Upper lobe of left lung (tissue), 6 donors: Measurements from ENCODE around the gene VEGFC. TPM values are rescaled to one million over a fixed set of nuclear protein-coding genes. Genes with fewer than 3 reads are reported as not detected.

Experiments used
- ATAC-seq, 2 donors: fragments of 200-7000 bp; cut with Tn5 transposase; one replicate each; pipeline ENCODE4 v1.9.1; 2022; ENCODE audit warnings: mild to moderate bottlenecking in 2 of 2, moderate library complexity in 2 of 2; ENCODE audit not compliant: low FRiP score in 2 of 2
- DNase-seq, 2 donors: peaks; one replicate each; pipeline ENCODE4 v3.0.0-alpha.2; 2019 to 2020
- H3K27ac ChIP-seq, 4 donors: fragments of 200-600 bp; sonication (generic); one replicate each; pipeline ENCODE4 v1.5.1; 2016 to 2019
- H3K27me3 ChIP-seq, 4 donors: fragments of 200-600 bp; sonication (generic); one replicate each; pipeline ENCODE4 v1.5.1; 2017 to 2019
- H3K36me3 ChIP-seq, 4 donors: fragments of 200-600 bp; sonication (generic); one replicate each; pipeline ENCODE4 v1.5.1; 2016 to 2019
- H3K4me1 ChIP-seq, 4 donors: fragments of 200-600 bp; sonication (generic); one replicate each; pipeline ENCODE4 v1.5.1; 2018 to 2019
- H3K4me3 ChIP-seq, 4 donors: fragments of 200-600 bp; sonication (generic); one replicate each; pipeline ENCODE4 v1.5.1; 2017 to 2019; ENCODE audit warnings: mild to moderate bottlenecking in 2 of 4, moderate library complexity in 1 of 4
- H3K9me3 ChIP-seq, 4 donors: fragments of 200-600 bp; sonication (generic); one replicate each; pipeline ENCODE4 v1.5.1; 2018 to 2019
- EP300 ChIP-seq, 4 donors: sonication (generic); formaldehyde crosslinking; IDR thresholded peaks; one replicate each; pipeline ENCODE4 v1.5.1; 2017; ENCODE audit warnings: antibody characterized with exemption in 4 of 4, control low read depth in 2 of 4
- POLR2A ChIP-seq, 4 donors: fragments of 450-650 bp; IDR thresholded peaks; one replicate each; pipeline ENCODE4 v1.5.1; 2016 to 2017; ENCODE audit warnings: antibody characterized with exemption in 4 of 4, mild to moderate bottlenecking in 2 of 4
- POLR2AphosphoS5 ChIP-seq, 2 donors: sonication (generic); formaldehyde crosslinking; IDR thresholded peaks; one replicate each; pipeline ENCODE4 v1.5.1; 2017; ENCODE audit warnings: antibody characterized with exemption in 2 of 2
- WGBS, 2 donors: methylation state at CpG; one replicate each; pipeline ENCODE4 v1.1.5; 2017 to 2018; 5-methylcytosine and 5-hydroxymethylcytosine counted together
- total RNA-seq, 6 donors: library from RNA; depleted of rRNA in 4 of 6; stranded (reverse); fragments of >200 nt in 4 of 6; gene quantifications; one replicate each; pipeline versions ENCODE4 v1.1.0 to v1.2.1, GENCODE V29; 2016 to 2021
- TF ChIP-seq, protein P1 (sequence below), 6 experiments: fragments of 450-650 bp in 4 of 6; fragments of 200-600 bp in 2 of 6; sonication (generic) in 2 of 6; IDR thresholded peaks; one replicate each; pipeline ENCODE4 v1.5.1; 2016 to 2019; ENCODE audit warnings: antibody characterized with exemption in 6 of 6
- donor health status: DM: no; HTN: no; CAD: no; lungs with moderate emphysema.
- donor health status: DM: no; HTN: yes; CAD: no; lungs with severe emphysema.

The VEGFC gene
- total RNA-seq, 6 donors from 2014 or later = 5.1 to 13.7 (median 7.5) TPM

DNA sequence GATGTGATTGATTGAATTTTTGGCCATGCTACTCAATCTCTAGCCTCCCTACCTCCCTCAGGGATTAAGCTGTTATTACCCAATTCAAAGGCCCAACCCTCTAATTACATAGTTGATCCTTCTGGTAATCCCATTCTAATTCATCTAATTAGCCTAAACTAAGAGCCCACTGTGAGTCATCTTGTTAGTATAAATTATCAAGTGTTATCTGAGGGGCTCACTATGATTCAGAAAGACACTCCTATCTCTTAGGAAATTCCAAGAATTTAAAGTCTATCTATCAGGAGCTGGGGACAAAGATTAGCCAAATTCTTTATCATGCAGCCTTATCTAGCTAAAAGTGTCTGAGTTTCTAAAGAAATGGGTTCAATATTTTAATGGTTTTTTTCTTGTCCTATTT, 32.9 kb upstream of the VEGFC start:
- Histone ChIP-seq H3K9me3 (no peaks in the 10 kb centered on the region), H3K4me1 (no peaks in the 10 kb centered on the region), H3K27me3 (no peaks in the 10 kb centered on the region), H3K36me3 (no peaks in the 10 kb centered on the region), H3K27ac (no peak overlapping the region), H3K4me3 (no peak overlapping the region)
- no peak for TF ChIP-seq EP300 (IDR thresholded peaks at IDR 0.05)
- TF ChIP-seq POLR2A (IDR thresholded peaks at IDR 0.05) = no peak
- TF ChIP-seq, protein P1, sequence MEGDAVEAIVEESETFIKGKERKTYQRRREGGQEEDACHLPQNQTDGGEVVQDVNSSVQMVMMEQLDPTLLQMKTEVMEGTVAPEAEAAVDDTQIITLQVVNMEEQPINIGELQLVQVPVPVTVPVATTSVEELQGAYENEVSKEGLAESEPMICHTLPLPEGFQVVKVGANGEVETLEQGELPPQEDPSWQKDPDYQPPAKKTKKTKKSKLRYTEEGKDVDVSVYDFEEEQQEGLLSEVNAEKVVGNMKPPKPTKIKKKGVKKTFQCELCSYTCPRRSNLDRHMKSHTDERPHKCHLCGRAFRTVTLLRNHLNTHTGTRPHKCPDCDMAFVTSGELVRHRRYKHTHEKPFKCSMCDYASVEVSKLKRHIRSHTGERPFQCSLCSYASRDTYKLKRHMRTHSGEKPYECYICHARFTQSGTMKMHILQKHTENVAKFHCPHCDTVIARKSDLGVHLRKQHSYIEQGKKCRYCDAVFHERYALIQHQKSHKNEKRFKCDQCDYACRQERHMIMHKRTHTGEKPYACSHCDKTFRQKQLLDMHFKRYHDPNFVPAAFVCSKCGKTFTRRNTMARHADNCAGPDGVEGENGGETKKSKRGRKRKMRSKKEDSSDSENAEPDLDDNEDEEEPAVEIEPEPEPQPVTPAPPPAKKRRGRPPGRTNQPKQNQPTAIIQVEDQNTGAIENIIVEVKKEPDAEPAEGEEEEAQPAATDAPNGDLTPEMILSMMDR (IDR thresholded peaks at IDR 0.05) = no peak
- TF ChIP-seq POLR2AphosphoS5 (IDR thresholded peaks at IDR 0.05) = no peak
- ATAC-seq = no peak
- no peak for DNase-seq

DNA sequence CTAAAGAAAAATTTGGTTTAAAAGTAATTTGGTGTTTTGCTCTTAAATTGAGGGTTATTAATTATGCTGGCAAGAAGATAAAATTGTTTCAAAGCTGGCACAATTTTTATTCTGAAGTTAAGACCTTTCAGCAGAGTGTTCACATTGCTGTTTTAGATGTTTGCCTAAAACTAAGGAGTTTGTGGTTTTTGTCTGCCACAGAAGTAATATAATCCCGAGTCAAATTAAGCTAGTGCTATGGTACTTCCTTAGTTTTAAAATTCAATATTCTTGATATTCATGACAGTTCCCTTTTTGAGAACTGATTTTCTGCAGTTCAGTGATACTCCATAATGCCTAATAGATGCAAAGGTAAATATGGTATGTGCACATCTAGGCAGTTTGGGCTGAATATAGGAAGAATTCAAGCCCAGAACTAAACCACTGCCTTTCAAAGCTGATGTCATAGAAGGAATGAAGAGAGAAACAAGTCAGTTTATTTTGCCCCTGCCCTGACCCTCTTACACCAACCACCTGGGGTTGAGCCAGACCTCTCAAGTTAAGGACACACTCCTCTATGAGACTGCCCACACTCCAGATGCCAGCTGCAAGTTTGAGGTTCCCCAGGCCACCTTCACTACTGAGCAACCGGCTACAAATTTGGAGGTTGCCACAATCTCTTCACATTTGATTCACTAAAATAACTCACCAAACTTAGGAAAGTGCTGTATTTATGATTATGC, 32.1 kb upstream of the VEGFC start:
- TF ChIP-seq EP300 (IDR thresholded peaks at IDR 0.05) (no peak), POLR2A (IDR thresholded peaks at IDR 0.05) (no peak), POLR2AphosphoS5 (IDR thresholded peaks at IDR 0.05) (no peak)
- TF ChIP-seq, protein P1 (IDR thresholded peaks at IDR 0.05) = no peak
- DNase-seq (peak in 1 of 2 donors; percentile 49), ATAC-seq (peak in 1 of 2 donors; percentile 63)
- Histone ChIP-seq H3K27me3 (no peaks in the 10 kb centered on the region), H3K4me3 (no peak overlapping the region), H3K36me3 (no peaks in the 10 kb centered on the region), H3K9me3 (no peaks in the 10 kb centered on the region), H3K4me1 (no peaks in the 10 kb centered on the region), H3K27ac (no peak overlapping the region)
- 54 to 57% methylated on average over 2 of the region's 2 CpGs for WGBS, 2 donors

DNA sequence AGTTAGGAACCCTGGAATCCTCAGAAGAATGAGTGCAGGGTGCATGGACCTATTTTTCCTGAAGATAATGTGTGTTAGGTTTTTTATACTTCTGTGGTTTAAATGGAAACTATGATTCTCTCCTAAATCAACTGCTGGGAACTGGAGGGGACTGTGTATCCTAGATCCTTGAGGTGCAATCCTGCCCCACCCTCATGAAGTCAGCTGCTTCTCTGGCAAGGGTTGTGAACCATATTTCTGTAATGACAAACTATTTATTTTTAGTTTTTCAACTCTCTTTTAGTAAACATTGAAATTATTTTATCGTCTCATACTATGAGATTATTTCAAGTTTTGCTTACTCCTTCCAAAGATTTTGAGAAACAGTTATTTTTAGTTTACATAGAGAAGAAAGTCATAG, 25.8 kb upstream of the VEGFC start:
- Histone ChIP-seq H3K27me3 (no peaks in the 10 kb centered on the region), H3K9me3 (no peaks in the 10 kb centered on the region), H3K27ac (no peak overlapping the region), H3K4me3 (no peak overlapping the region), H3K4me1 (no peaks in the 10 kb centered on the region), H3K36me3 (no peaks in the 10 kb centered on the region)
- DNase-seq = no peak
- ATAC-seq = peak in 1 of 2 donors; percentile 28
- WGBS, 2 donors = 58 to 65% methylated on average over 1 of the region's 1 CpG
- TF ChIP-seq POLR2AphosphoS5 (IDR thresholded peaks at IDR 0.05) (no peak), POLR2A (IDR thresholded peaks at IDR 0.05) (no peak), EP300 (IDR thresholded peaks at IDR 0.05) (no peak)
- TF ChIP-seq, protein P1 (IDR thresholded peaks at IDR 0.05) = no peak

DNA sequence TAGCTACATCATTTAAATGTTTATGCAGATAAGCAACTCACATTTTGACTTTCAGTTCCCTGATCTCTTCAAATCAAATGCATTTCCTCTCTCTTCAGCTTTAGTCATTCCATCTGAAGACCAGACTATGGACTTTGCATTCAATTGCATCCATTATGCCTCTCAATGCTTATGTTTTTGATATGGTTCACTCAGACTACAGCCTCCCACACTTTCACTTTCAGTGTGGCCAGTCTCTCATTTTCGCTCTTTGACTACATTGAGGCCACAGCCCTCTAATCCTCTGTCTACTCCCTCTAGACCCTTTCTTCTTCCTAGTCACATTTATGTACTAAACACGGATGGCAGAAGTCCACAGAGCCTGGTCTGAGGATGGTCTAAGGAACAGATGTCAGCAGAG, 24.5 kb upstream of the VEGFC start:
- Histone ChIP-seq H3K27me3 (no peaks in the 10 kb centered on the region), H3K36me3 (no peaks in the 10 kb centered on the region), H3K4me3 (no peak overlapping the region), H3K9me3 (no peaks in the 10 kb centered on the region), H3K4me1 (no peaks in the 10 kb centered on the region), H3K27ac (no peak overlapping the region)
- ATAC-seq (no peak), DNase-seq (no peak)
- no peak for TF ChIP-seq EP300 (IDR thresholded peaks at IDR 0.05)
- no peak for TF ChIP-seq POLR2A (IDR thresholded peaks at IDR 0.05)
- no peak for TF ChIP-seq POLR2AphosphoS5 (IDR thresholded peaks at IDR 0.05)
- TF ChIP-seq, protein P1 (IDR thresholded peaks at IDR 0.05) = no peak
- WGBS, 2 donors = 90 to 93% methylated on average over 2 of the region's 2 CpGs

DNA sequence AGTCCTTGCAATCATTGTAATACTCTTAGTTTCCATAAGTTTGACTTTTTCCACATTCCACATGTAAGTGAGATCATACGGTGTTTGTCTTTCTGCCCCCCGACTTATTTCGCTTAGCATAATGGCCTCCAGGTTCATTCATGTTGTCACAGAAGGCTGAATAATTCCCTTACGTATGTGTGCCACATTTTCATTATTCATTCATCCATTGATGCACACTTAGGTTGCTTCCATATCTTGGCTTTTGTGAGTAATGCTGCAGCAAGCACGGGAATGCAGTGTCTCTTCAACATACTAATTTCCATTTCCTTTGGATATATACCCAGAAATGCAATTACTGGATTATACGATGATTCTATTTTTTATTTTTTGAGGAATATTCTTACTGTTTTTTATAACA, 22.0 kb upstream of the VEGFC start:
- ATAC-seq (no peak), DNase-seq (no peak)
- no peaks in the 10 kb centered on the region for H3K9me3 ChIP-seq
- no peaks in the 10 kb centered on the region for H3K4me1 ChIP-seq
- H3K36me3 ChIP-seq = no peaks in the 10 kb centered on the region
- 91 to 92% methylated on average over 6 of the region's 6 CpGs for WGBS, 2 donors
- no peak overlapping the region for H3K4me3 ChIP-seq
- TF ChIP-seq POLR2AphosphoS5 (IDR thresholded peaks at IDR 0.05) = no peak
- no peak for TF ChIP-seq EP300 (IDR thresholded peaks at IDR 0.05)
- no peak for TF ChIP-seq POLR2A (IDR thresholded peaks at IDR 0.05)
- TF ChIP-seq, protein P1 (IDR thresholded peaks at IDR 0.05) = no peak
- no peak overlapping the region for H3K27ac ChIP-seq
- H3K27me3 ChIP-seq = no peaks in the 10 kb centered on the region
